Neural cell (in vitro differentiated cells): ENCODE data around the gene ATP1A4. TPM values are rescaled to one million over a fixed set of nuclear protein-coding genes. Genes with fewer than 3 reads are reported as not detected.

Experiments
- H2AFZ ChIP-seq: fragments of 200-600, 300-800 bp; sonication (generic), shearing (Covaris generic); 2 replicates; pipeline ENCODE4 v1.6.0; 2014; ENCODE audit warnings: low read depth, mild to moderate bottlenecking, antibody characterized with exemption, low read length, moderate library complexity
- H3F3A ChIP-seq: fragments of 200-600 bp; shearing (Covaris generic); 2 replicates; pipeline ENCODE4 v1.6.1; 2016; ENCODE audit warnings: mild to moderate bottlenecking, moderate library complexity, mixed read lengths, antibody characterized with exemption, low read length; ENCODE audit not compliant: insufficient read depth, poor library complexity, severe bottlenecking
- H3K27ac ChIP-seq: fragments of 200-600, 300-800 bp; sonication (generic), shearing (Covaris generic); 2 replicates; pipeline ENCODE4 v1.5.1; 2014; ENCODE audit warnings: mild to moderate bottlenecking, low read length, moderate library complexity
- H3K27me3 ChIP-seq: fragments of 300-800, 200-600 bp; sonication (generic), shearing (Covaris generic); 2 replicates; pipeline ENCODE4 v1.6.0; 2014; ENCODE audit warnings: mild to moderate bottlenecking, low read depth, low read length, moderate library complexity; ENCODE audit not compliant: insufficient read depth
- H3K36me3 ChIP-seq: fragments of 300-800, 200-600 bp; sonication (generic), shearing (Covaris generic); 2 replicates; pipeline ENCODE4 v1.5.1; 2014; ENCODE audit warnings: mild to moderate bottlenecking, antibody characterized with exemption, low read length, moderate library complexity; ENCODE audit not compliant: insufficient read depth
- H3K4me2 ChIP-seq: fragments of 300-800, 200-600 bp; sonication (generic), shearing (Covaris generic); 2 replicates; pipeline ENCODE4 v1.6.0; 2014; ENCODE audit warnings: mild to moderate bottlenecking, low read length
- H3K4me3 ChIP-seq: fragments of 300-800, 200-600 bp; sonication (generic), shearing (Covaris generic); 2 replicates; pipeline ENCODE4 v1.5.1; 2014; ENCODE audit warnings: mild to moderate bottlenecking, low read length, moderate library complexity
- H3K79me2 ChIP-seq: fragments of 200-600 bp; shearing (Covaris generic); replicated peaks from 2 replicates; pipeline ENCODE4 v1.6.0; 2014; ENCODE audit warnings: mild to moderate bottlenecking, low read length, moderate library complexity; ENCODE audit not compliant: insufficient read depth
- H3K9ac ChIP-seq: fragments of 300-800, 200-600 bp; sonication (generic), shearing (Covaris generic); 2 replicates; pipeline ENCODE4 v1.6.1; 2016; ENCODE audit warnings: mild to moderate bottlenecking, low read length, mixed read lengths
- H3K9me2 ChIP-seq: fragments of 200-600 bp; shearing (Covaris generic); 2 replicates; pipeline ENCODE4 v1.6.1; 2016; ENCODE audit warnings: mild to moderate bottlenecking, low read length, mixed read lengths; ENCODE audit not compliant: insufficient read depth
- H3K9me3 ChIP-seq: fragments of 200-600, 300-800 bp; sonication (generic), shearing (Covaris generic); 2 replicates; pipeline ENCODE4 v1.6.1; 2016; ENCODE audit warnings: mild to moderate bottlenecking, mixed run types, low read length, moderate library complexity, mixed read lengths
- H4K20me1 ChIP-seq: fragments of 200-600 bp; shearing (Covaris generic); 2 replicates; pipeline ENCODE4 v1.6.1; 2016; ENCODE audit warnings: mild to moderate bottlenecking, mixed run types; ENCODE audit not compliant: insufficient read depth
- CTCF ChIP-seq: fragments of 450-650 bp; IDR thresholded peaks from 2 replicates; pipeline ENCODE4 v1.5.1; 2014; ENCODE audit warnings: antibody characterized with exemption, mild to moderate bottlenecking, moderate library complexity; ENCODE audit not compliant: poor library complexity, severe bottlenecking
- EP300 ChIP-seq: fragments of 450-650 bp; conservative IDR thresholded peaks from 2 replicates; pipeline ENCODE4 v1.6.1; 2014; ENCODE audit warnings: antibody characterized with exemption, mild to moderate bottlenecking, moderate library complexity; ENCODE audit not compliant: poor library complexity, severe bottlenecking
- EZH2 ChIP-seq: fragments of 200-600, 300-800 bp; shearing (Covaris generic), sonication (generic); IDR thresholded peaks from 2 replicates; pipeline ENCODE4 v1.6.1; 2014; ENCODE audit warnings: antibody characterized with exemption, low read length, borderline replicate concordance, mild to moderate bottlenecking; ENCODE audit not compliant: insufficient read depth, poor library complexity, severe bottlenecking
- MXI1 ChIP-seq: fragments of 450-650 bp; conservative IDR thresholded peaks from 2 replicates; pipeline ENCODE4 v1.6.1; 2014; ENCODE audit warnings: antibody characterized with exemption, mild to moderate bottlenecking; ENCODE audit not compliant: poor library complexity, severe bottlenecking
- POLR2AphosphoS5 ChIP-seq: IDR thresholded peaks from 2 replicates; pipeline ENCODE4 v1.6.1; 2012
- RAD21 ChIP-seq: fragments of 450-650 bp; conservative IDR thresholded peaks from 2 replicates; pipeline ENCODE4 v1.6.1; 2014; ENCODE audit warnings: antibody characterized with exemption, mild to moderate bottlenecking, moderate library complexity
- SMC3 ChIP-seq: fragments of 450-650 bp; conservative IDR thresholded peaks from 2 replicates; pipeline ENCODE4 v1.6.1; 2014; ENCODE audit warnings: antibody characterized with exemption, mild to moderate bottlenecking, moderate library complexity; ENCODE audit not compliant: poor library complexity
- TAF1 ChIP-seq: IDR thresholded peaks from 2 replicates; pipeline ENCODE4 v1.6.1; 2012; ENCODE audit warnings: low read depth
- polyA plus RNA-seq: library from polyadenylated mRNA; depleted of rRNA; stranded (reverse); fragments of >200 nt; gene quantifications from 2 replicates; pipeline ENCODE4 v1.2.3, GENCODE V29; 2014
- TF ChIP-seq, protein P1 (sequence below): IDR thresholded peaks from 2 replicates; pipeline ENCODE4 v1.6.1; 2012; ENCODE audit warnings: borderline replicate concordance

Gene ATP1A4
- polyA plus RNA-seq, 1 donor from 2014 or later = not detected

DNA sequence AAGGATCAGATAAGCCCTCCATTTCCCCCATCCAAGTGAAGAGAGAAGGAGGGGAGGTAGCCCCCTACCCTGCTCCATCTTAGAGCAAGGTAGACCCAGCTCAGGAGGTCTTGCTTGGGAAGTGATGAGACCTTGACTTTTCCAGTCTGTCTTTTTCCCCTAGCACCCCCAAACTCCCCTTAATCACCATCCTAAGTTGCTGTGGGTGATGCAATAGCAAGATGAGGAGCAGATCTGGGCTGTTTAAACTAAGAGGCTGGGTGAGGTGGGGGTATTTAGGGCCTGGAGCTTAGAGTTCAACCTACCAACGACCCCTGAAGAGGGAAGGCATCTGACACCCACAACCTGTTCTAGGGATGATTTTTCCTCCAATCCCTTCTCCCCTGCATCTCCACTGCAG lies 34.1 kb upstream of the ATP1A4 start:
- Histone ChIP-seq H3K27me3 (no peaks in the 10 kb centered on the region), H2AFZ (no peak overlapping the region), H3K27ac (no peak overlapping the region), H3K4me3 (no peak overlapping the region), H3K4me2 (no peak overlapping the region), H3K9me3 (no peaks in the 10 kb centered on the region), H3K36me3 (no peaks in the 10 kb centered on the region), H3K9me2 (no peaks in the 10 kb centered on the region), H4K20me1 (no peaks in the 10 kb centered on the region), H3K79me2 (no peaks in the 10 kb centered on the region), H3K9ac (no peak overlapping the region), H3F3A (no peaks in the 10 kb centered on the region)
- TF ChIP-seq CTCF (no peak), MXI1 (no peak)

DNA sequence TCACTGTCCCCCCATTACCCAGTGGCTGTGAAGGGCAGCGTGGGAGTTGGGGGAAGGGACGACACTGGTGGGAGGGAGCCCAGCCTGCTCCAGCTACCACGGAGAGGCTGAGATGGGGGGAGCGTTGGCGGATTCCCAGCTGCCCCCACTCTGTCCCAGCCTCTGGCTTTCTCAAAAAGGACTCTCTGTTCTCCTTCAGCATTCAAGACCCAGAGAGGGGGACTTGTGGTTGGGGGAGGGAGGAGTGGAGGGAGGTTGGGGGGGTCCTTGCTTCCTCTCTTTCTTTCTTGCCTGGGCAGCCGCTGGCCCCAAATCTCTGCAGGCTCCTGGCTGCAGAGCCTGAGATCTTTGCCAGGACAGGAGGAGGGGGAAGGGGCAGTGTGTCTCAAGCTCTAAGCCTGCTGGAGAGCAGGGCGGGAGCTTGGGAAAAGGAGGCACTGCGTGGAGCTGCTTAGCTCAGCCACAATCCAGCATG lies 33.7 kb upstream of the ATP1A4 start:
- no peak overlapping the region for H3K27ac ChIP-seq
- no peaks in the 10 kb centered on the region for H4K20me1 ChIP-seq
- no peak overlapping the region for H3K4me2 ChIP-seq
- no peaks in the 10 kb centered on the region for H3K9me3 ChIP-seq
- no peaks in the 10 kb centered on the region for H3K27me3 ChIP-seq
- H3K36me3 ChIP-seq = no peaks in the 10 kb centered on the region
- no peaks in the 10 kb centered on the region for H3F3A ChIP-seq
- TF ChIP-seq SMC3 = no peak
- TF ChIP-seq RAD21 = no peak
- TF ChIP-seq TAF1 = no peak
- no peak for TF ChIP-seq CTCF
- no peak for TF ChIP-seq EZH2
- no peak for TF ChIP-seq EP300
- TF ChIP-seq MXI1 = no peak
- TF ChIP-seq, protein P1, sequence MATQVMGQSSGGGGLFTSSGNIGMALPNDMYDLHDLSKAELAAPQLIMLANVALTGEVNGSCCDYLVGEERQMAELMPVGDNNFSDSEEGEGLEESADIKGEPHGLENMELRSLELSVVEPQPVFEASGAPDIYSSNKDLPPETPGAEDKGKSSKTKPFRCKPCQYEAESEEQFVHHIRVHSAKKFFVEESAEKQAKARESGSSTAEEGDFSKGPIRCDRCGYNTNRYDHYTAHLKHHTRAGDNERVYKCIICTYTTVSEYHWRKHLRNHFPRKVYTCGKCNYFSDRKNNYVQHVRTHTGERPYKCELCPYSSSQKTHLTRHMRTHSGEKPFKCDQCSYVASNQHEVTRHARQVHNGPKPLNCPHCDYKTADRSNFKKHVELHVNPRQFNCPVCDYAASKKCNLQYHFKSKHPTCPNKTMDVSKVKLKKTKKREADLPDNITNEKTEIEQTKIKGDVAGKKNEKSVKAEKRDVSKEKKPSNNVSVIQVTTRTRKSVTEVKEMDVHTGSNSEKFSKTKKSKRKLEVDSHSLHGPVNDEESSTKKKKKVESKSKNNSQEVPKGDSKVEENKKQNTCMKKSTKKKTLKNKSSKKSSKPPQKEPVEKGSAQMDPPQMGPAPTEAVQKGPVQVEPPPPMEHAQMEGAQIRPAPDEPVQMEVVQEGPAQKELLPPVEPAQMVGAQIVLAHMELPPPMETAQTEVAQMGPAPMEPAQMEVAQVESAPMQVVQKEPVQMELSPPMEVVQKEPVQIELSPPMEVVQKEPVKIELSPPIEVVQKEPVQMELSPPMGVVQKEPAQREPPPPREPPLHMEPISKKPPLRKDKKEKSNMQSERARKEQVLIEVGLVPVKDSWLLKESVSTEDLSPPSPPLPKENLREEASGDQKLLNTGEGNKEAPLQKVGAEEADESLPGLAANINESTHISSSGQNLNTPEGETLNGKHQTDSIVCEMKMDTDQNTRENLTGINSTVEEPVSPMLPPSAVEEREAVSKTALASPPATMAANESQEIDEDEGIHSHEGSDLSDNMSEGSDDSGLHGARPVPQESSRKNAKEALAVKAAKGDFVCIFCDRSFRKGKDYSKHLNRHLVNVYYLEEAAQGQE = no peak
- no peak for TF ChIP-seq POLR2AphosphoS5
- H3K79me2 ChIP-seq = no peaks in the 10 kb centered on the region
- no peak overlapping the region for H2AFZ ChIP-seq
- H3K4me3 ChIP-seq = no peak overlapping the region
- no peaks in the 10 kb centered on the region for H3K9me2 ChIP-seq
- H3K9ac ChIP-seq = no peak overlapping the region
